GM12872 (cell line): ENCODE data around the gene HMGN2.

Experiments
- TF ChIP-seq, protein P1 (sequence below): IDR thresholded peaks from 3 replicates; pipeline ENCODE4 v1.5.1; 2011; ENCODE audit warnings: low read depth, mild to moderate bottlenecking, low read length, moderate library complexity; ENCODE audit not compliant: insufficient read depth

The HMGN2 gene

DNA sequence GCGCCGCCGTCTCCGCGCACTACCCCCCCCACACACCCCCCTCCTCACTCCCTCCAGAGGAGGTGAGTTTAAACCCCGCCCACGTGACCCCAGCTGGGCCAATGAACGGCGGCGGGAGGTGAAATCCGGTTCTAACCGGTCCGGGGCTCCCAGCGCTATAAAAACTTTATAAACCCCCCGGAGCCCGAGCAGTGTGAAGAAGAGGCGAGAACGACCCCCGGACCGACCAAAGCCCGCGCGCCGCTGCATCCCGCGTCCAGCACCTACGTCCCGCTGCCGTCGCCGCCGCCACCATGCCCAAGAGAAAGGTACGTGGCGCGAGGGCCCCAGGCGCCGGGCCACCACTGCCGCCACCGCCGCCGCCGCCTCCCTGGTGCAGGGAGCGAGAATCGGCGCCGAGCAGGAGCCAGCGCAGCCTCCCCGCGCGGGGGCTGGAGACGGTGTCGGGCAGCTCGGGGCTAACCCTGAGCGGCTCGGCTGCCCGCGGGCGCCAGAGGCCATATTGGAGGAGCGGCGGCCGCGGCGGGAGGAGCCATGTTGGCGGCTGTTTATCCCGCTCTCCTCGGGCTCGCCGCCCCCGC, at the start of gene HMGN2:
Gene HMGN2 (plus strand): TSS at position 121 of the 581 bp plus-strand sequence. CDS start 173 bp downstream, at position 294.
- TF ChIP-seq, protein P1, sequence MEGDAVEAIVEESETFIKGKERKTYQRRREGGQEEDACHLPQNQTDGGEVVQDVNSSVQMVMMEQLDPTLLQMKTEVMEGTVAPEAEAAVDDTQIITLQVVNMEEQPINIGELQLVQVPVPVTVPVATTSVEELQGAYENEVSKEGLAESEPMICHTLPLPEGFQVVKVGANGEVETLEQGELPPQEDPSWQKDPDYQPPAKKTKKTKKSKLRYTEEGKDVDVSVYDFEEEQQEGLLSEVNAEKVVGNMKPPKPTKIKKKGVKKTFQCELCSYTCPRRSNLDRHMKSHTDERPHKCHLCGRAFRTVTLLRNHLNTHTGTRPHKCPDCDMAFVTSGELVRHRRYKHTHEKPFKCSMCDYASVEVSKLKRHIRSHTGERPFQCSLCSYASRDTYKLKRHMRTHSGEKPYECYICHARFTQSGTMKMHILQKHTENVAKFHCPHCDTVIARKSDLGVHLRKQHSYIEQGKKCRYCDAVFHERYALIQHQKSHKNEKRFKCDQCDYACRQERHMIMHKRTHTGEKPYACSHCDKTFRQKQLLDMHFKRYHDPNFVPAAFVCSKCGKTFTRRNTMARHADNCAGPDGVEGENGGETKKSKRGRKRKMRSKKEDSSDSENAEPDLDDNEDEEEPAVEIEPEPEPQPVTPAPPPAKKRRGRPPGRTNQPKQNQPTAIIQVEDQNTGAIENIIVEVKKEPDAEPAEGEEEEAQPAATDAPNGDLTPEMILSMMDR = no peak

DNA sequence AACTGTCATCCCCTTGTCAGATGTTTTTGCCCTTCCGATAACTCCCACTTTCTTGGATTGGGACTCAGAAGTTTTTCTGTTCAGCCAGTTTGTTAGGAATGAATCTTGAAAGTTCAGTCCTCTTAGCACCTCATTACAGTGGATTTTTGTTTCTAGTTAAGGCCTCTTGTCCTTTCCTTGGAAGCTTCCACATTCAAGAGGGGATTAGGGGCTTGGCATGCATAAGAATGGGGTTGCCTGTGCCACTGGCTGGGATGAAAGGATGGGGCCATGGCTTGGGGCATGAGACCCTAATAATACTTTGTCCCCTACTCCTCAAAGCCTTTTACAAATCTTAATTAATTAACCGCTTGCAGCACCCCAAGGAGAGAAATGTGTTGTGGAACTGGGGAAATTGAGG, 42.5 kb upstream of the HMGN2 start:
- TF ChIP-seq, protein P1 = no peak

DNA sequence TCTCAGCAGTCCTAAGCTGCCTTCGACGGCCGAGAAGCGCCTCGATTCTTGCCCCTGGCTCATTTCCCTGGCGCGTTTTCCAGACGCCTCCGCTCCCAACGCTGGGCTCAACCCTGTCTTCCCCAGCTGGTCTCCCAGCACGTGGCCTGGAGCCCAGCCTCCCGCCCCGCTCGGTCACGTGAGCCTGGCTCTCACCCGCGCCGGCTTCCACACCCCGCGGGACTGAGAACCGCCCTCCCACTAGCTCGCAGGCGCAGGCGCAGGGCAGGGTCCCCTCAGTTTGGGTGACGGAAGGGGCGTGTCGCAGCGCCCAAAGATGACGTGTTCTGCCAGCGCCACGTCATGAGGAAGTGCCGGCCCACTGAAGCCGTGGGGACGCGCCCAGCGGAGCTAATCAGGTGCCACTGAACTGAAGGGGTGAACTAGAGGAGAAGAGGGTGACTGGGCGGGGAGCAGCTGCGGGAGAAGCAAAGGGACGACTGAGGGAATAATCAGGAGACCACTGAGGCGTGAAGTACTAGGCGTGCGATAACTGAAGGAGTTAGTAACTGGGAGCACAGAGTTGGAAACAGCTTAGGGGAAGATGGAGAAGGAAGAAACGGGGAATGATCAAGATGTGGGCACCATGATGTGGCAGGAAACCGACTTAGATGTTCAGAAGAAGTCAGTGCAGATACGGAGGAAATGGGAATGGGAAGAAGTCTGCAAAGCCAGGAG, 40.1 kb upstream of the HMGN2 start, which contains the start of gene DHDDS:
Gene DHDDS (plus strand): TSS at position 343 of the 717 bp plus-strand sequence. CDS start 625 bp downstream, outside the sequence.
- TF ChIP-seq, protein P1 = no peak

DNA sequence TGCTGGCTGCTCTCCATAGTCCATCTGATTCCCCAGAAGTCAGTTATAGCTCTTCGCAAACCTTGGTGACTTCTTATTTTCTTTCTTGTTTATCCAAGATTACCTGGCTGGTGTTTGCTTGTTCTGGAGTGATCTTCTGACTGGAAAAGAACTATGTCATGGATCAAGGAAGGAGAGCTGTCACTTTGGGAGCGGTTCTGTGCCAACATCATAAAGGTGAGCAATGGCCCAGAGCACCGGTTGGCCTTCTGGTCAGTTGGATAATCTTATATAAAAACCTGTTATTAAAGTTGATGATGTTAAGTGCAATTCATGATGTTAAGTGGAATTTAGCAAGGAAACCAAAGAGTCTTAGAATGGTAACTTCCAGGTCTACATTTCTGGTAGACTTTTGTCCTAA, 39.4 kb upstream of the HMGN2 start:
- TF ChIP-seq, protein P1 = no peak

DNA sequence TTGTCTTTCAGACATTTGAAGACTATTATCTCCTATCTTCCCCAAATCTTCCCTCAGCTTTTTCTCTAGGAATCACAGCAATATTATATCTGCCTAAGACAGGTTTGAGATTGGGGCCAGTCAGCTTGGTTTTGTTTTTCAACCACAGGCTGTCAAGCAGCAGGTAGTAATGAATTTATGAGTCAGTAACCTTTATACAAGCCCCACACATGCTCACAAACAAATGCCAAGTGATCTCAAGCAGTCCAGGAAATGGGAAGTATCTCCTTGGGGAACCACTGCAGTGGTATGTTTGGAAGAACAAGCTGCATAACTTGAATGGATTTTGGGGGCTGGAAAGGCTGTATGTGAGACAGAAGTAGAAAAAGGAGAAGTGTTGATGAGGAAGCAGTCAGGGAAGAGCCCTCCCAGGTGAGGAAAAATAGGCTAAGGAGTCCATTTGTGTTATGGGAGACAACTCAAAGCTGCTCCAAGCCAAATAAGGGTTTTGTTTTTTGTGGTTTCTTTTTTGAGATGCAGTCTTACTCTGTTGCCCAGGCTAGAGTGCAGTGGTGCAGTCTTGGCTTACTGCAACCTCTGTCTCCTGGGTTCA, 38.0 kb upstream of the HMGN2 start:
- TF ChIP-seq, protein P1 = no peak

DNA sequence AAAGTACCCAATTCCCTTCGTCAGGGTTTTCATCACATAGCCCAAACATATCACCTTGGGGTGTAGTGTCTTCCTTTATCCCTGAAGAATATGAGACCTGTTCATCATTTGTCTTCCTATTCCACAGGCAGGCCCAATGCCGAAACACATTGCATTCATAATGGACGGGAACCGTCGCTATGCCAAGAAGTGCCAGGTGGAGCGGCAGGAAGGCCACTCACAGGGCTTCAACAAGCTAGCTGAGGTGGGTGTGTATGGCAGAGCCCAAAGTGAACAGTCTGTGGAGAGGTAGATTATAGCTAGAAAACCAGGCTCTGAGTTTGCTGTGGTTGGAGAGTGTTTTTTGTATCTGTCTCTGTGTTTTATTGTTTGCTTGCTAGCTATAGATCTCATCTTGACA, 34.2 kb upstream of the HMGN2 start:
- TF ChIP-seq, protein P1 = no peak

DNA sequence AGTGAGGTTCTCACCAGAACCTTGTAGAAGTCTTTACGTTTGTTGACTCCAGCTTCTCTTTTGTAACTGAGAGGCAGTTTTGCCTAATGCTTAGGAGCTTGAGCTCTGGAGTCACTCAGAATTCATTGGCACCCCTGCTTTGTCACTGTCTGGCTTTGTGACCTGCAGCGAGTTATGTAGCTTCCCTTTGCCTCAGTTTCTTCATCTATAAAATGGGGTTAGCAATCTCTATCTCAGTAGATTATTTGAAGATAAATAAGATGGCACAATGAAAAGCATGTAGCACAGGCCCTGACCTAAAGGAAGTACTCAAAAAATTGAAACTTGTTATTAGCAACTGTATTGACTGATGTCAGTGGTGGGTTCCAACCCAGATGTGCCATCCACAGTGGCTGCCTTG, 32.0 kb upstream of the HMGN2 start:
- TF ChIP-seq, protein P1 = no peak
